ENCODE measurements around the gene BAIAP3.
A peak's percentile ranks its signal among the peaks of the same experiment; 100 is the strongest.

Gene BAIAP3

GRCh38 chr16:1333854-1334700 lies 632 bp downstream of the BAIAP3 start:
- no peak for DNase-seq

GRCh38 chr16:1334739-1335138 lies 1.3 kb downstream of the BAIAP3 start:
- DNase-seq, result no peak

GRCh38 chr16:1335211-1335971 lies 1.9 kb downstream of the BAIAP3 start:
- peak; percentile 33 for DNase-seq

- DNase-seq, result peak; percentile 32
Measured at GRCh38 chr16:1335996-1336395, 2.6 kb downstream of the BAIAP3 start.

- DNase-seq, result no peak
Measured at GRCh38 chr16:1336619-1337018, 3.2 kb downstream of the BAIAP3 start.

- DNase-seq, result no peak
Measured at GRCh38 chr16:1337486-1337885, 4.0 kb downstream of the BAIAP3 start.

GRCh38 chr16:1338119-1338730 lies 4.8 kb downstream of the BAIAP3 start:
- no peak for DNase-seq

- DNase-seq, result no peak
Measured at GRCh38 chr16:1338855-1339675, 5.6 kb downstream of the BAIAP3 start.

- DNase-seq, result no peak
Measured at GRCh38 chr16:1340730-1341494, 7.5 kb downstream of the BAIAP3 start.

- DNase-seq, result no peak
Measured at GRCh38 chr16:1341495-1342420, 8.3 kb downstream of the BAIAP3 start.

- DNase-seq, result peak; percentile 95
Measured at GRCh38 chr16:1342526-1343427, 9.3 kb downstream of the BAIAP3 start.

GRCh38 chr16:1343428-1344242 lies 10.2 kb downstream of the BAIAP3 start:
- DNase-seq, result no peak

- DNase-seq, result no peak
Measured at GRCh38 chr16:1344499-1344898, 11.1 kb downstream of the BAIAP3 start.

- no peak for DNase-seq
Measured at GRCh38 chr16:1345087-1345486, 11.6 kb downstream of the BAIAP3 start.

GRCh38 chr16:1345651-1346421 lies 12.4 kb downstream of the BAIAP3 start:
- no peak for DNase-seq

GRCh38 chr16:1346422-1347285 lies 13.2 kb downstream of the BAIAP3 start:
- DNase-seq, result no peak

GRCh38 chr16:1347286-1347855 lies 13.9 kb downstream of the BAIAP3 start:
- no peak for DNase-seq
